Activated CD8-positive, alpha-beta T cell treated with anti-CD3 and anti-CD28 coated beads, Interleukin-2, amount 10 ng/mL, durations not matched to agents 7 days and 5 days (primary cell): ENCODE results near the gene TECTA. TPM values are rescaled to one million over a fixed set of nuclear protein-coding genes. Genes with fewer than 3 reads are reported as not detected.
"Not testable (repeated sequence)": the region's sequence is repeated elsewhere in the genome, so short reads cannot be mapped to it uniquely, and the experiment has no call there.

Experiments
- ATAC-seq: fragments of 150-1000 bp; cut with Tn5 transposase; one replicate; pipeline ENCODE4 v1.10.0; 2021; ENCODE audit warnings: moderate library complexity
- CTCF ChIA-PET: fragments of 350-600 bp; sonication (Branson Sonifier 250); formaldehyde crosslinking; loops from one replicate; lab custom pipeline; 2021; ENCODE audit warnings: antibody characterized with exemption; lab: Charles Lee
- POLR2A ChIA-PET: fragments of 350-600 bp; sonication (Branson Sonifier 250); formaldehyde crosslinking; loops from one replicate; lab custom pipeline; 2021; ENCODE audit warnings: antibody characterized with exemption; lab: Charles Lee
- DNase-seq: peaks from one replicate; pipeline ENCODE4 v3.0.0-alpha.2; 2020
- H3K27ac Mint-ChIP-seq: one replicate; pipeline ENCODE4 v1.8.0; 2021; ENCODE audit warnings: mild to moderate bottlenecking, mixed read lengths
- H3K27me3 Mint-ChIP-seq: one replicate; pipeline ENCODE4 v1.8.0; 2021; ENCODE audit warnings: low read depth, mixed read lengths
- H3K36me3 Mint-ChIP-seq: one replicate; pipeline ENCODE4 v1.8.0; 2021; ENCODE audit warnings: low read depth, mixed read lengths
- H3K4me1 Mint-ChIP-seq: one replicate; pipeline ENCODE4 v1.8.0; 2021; ENCODE audit warnings: low read depth, mixed read lengths
- H3K4me3 Mint-ChIP-seq: one replicate; pipeline ENCODE4 v1.8.0; 2021; ENCODE audit warnings: mild to moderate bottlenecking, mixed read lengths
- H3K9me3 Mint-ChIP-seq: one replicate; pipeline ENCODE4 v1.8.0; 2022; ENCODE audit warnings: mixed read lengths; ENCODE audit not compliant: insufficient read depth
- total RNA-seq, 2 experiments: library from RNA; stranded (reverse); gene quantifications; one replicate each; pipeline ENCODE4 v1.2.3, GENCODE V29; 2021

Gene TECTA
- total RNA-seq, 2 experiments from 2014 or later = 0.13 to 0.21 TPM

GRCh38 chr11:121240001-121240400 lies 139.0 kb downstream of the TECTA start:
- Mint-ChIP-seq H3K4me1 (peaks cover 21% of the 10 kb centered on the region), H3K27me3 (peaks cover 19% of the 10 kb centered on the region)
- ATAC-seq, POLR2A ChIA-PET, H3K36me3 Mint-ChIP-seq, H3K4me3 Mint-ChIP-seq, H3K9me3 Mint-ChIP-seq, CTCF ChIA-PET, H3K27ac Mint-ChIP-seq, DNase-seq: not testable (repeated sequence)

- no peak overlapping the region for H3K27ac Mint-ChIP-seq
- peaks cover 14% of the 10 kb centered on the region for H3K27me3 Mint-ChIP-seq
- H3K4me3 Mint-ChIP-seq = no peak overlapping the region
- CTCF ChIA-PET = no interaction called here
- no peak for DNase-seq
- ATAC-seq = no peak
- no peaks in the 10 kb centered on the region for H3K9me3 Mint-ChIP-seq
- no peaks in the 10 kb centered on the region for H3K36me3 Mint-ChIP-seq
- peaks cover 17% of the 10 kb centered on the region for H3K4me1 Mint-ChIP-seq
- POLR2A ChIA-PET = no interaction called here
These were observed 139.7 kb downstream of the TECTA start for GRCh38 chr11:121240650-121241303.

Other genes with a start within 250 kb of the TECTA start
- 10 to 100 TPM; 10.1 to 10.6 TPM for gene TBCEL, start 77.1 kb upstream of the TECTA start, total RNA-seq
- 10 to 100 TPM; 18.9 to 21.6 TPM for gene SC5D, start 191.5 kb downstream of the TECTA start, total RNA-seq